Right ventricle myocardium superior (tissue), 1 donor: ENCODE data around the gene TENM3. TPM values are rescaled to one million over a fixed set of nuclear protein-coding genes. Genes with fewer than 3 reads are reported as not detected.
"Not testable (repeated sequence)": the region's sequence is repeated elsewhere in the genome, so short reads cannot be mapped to it uniquely, and the experiment has no call there.

ENCODE experiments used
- ATAC-seq: fragments of 200-7000 bp; cut with Tn5 transposase; one replicate; pipeline ENCODE4 v1.9.1; 2020; ENCODE audit warnings: mild to moderate bottlenecking; ENCODE audit not compliant: poor library complexity
- DNase-seq: peaks from one replicate; pipeline ENCODE4 v3.0.0-alpha.2; 2020
- intact Hi-C: fragments of 100-400 bp; cut with DNase I; formaldehyde crosslinking; loops from one replicate; pipeline ENCODE4 v1.11.2; 2022
- total RNA-seq: library from RNA; stranded (reverse); fragmentation: NEBNext Ultra II Directional; extraction: Animal tissue kit (Norgen Biotek cat#: 25700); gene quantifications from one replicate; pipeline ENCODE4 v1.2.1, GENCODE V29; 2021
- donor health status: DM: no; HTN: yes; CAD: no; lungs with severe emphysema.

The TENM3 gene
- total RNA-seq, 1 donor from 2014 or later: 3.0 TPM

GRCh38 chr4:182812916-182813315 lies 569.7 kb downstream of the TENM3 start:
- ATAC-seq (no peak), DNase-seq (no peak)
- intact Hi-C loops: no loop called here

- ATAC-seq, DNase-seq, intact Hi-C loops: not testable (repeated sequence)
Observed at GRCh38 chr4:182814065-182814464, 570.9 kb downstream of the TENM3 start.

- no peak for DNase-seq
- no peak for ATAC-seq
- intact Hi-C loops: no loop called here
Observed at GRCh38 chr4:182818926-182819730, 575.9 kb downstream of the TENM3 start.

GRCh38 chr4:182819751-182820150 lies 576.5 kb downstream of the TENM3 start:
- ATAC-seq: no peak
- intact Hi-C loops: no loop called here
- no peak for DNase-seq

GRCh38 chr4:182822554-182822953 lies 579.4 kb downstream of the TENM3 start:
- DNase-seq (no peak), ATAC-seq (no peak)
- intact Hi-C loops: no loop called here

- ATAC-seq (no peak), DNase-seq (no peak)
- intact Hi-C loops: no loop called here
Observed at GRCh38 chr4:182823576-182823975, 580.4 kb downstream of the TENM3 start.

GRCh38 chr4:182825003-182825402 lies 581.8 kb downstream of the TENM3 start:
- intact Hi-C loops: no loop called here
- ATAC-seq: no peak

GRCh38 chr4:182825786-182826185 lies 582.6 kb downstream of the TENM3 start:
- ATAC-seq (no peak), DNase-seq (no peak)
- intact Hi-C loops: no loop called here

More at GRCh38 chr4:182825003-182825402, 581.8 kb downstream of the TENM3 start:
- DNase-seq: no peak

GRCh38 chr4:182826391-182826790 lies 583.2 kb downstream of the TENM3 start:
- ATAC-seq: no peak
- intact Hi-C loops: no loop called here
- no peak for DNase-seq

- no peak for DNase-seq
- intact Hi-C loops: no loop called here
- ATAC-seq: no peak
Observed at GRCh38 chr4:182827166-182827565, 584.0 kb downstream of the TENM3 start.

- intact Hi-C loops: no loop called here
- DNase-seq (no peak), ATAC-seq (no peak)
Observed at GRCh38 chr4:182827954-182828353, 584.8 kb downstream of the TENM3 start.

GRCh38 chr4:182828360-182829025 lies 585.3 kb downstream of the TENM3 start:
- DNase-seq (no peak), ATAC-seq (no peak)
- intact Hi-C loops: no loop called here

GRCh38 chr4:182829196-182829595 lies 586.0 kb downstream of the TENM3 start:
- intact Hi-C loops: no loop called here
- ATAC-seq (no peak), DNase-seq (no peak)

- intact Hi-C loops: no loop called here
- ATAC-seq (no peak), DNase-seq (no peak)
Observed at GRCh38 chr4:182831376-182831775, 588.2 kb downstream of the TENM3 start.

- DNase-seq (no peak), ATAC-seq (no peak)
- intact Hi-C loops: no loop called here
Observed at GRCh38 chr4:182832352-182833120, 589.3 kb downstream of the TENM3 start.

- DNase-seq (no peak), ATAC-seq (no peak)
- intact Hi-C loops: no loop called here
Observed at GRCh38 chr4:182835006-182835740, 592.0 kb downstream of the TENM3 start.

GRCh38 chr4:182837831-182838230 lies 594.6 kb downstream of the TENM3 start:
- intact Hi-C loops: no loop called here
- DNase-seq: no peak
- ATAC-seq: no peak

- intact Hi-C loops: no loop called here
- no peak for DNase-seq
- no peak for ATAC-seq
Observed at GRCh38 chr4:182838535-182838934, 595.3 kb downstream of the TENM3 start.

- DNase-seq (no peak), ATAC-seq (no peak)
- intact Hi-C loops: no loop called here
Observed at GRCh38 chr4:182839256-182839655, 596.1 kb downstream of the TENM3 start.
